NCI-H2171 treated with DMSO at 0.1 percent for 48 hours (cell line): ENCODE data around the gene KSR1.
"Not testable (repeated sequence)": the region's sequence is repeated elsewhere in the genome, so short reads cannot be mapped to it uniquely, and the experiment has no call there.

ENCODE experiments used
- DNase-seq: peaks from one replicate; lab custom pipeline; 2025; lab: John Stamatoyannopoulos, UW

Gene KSR1

GRCh38 chr17:27660436-27660835, 204.2 kb downstream of the KSR1 start:
- DNase-seq: no peak

DNA sequence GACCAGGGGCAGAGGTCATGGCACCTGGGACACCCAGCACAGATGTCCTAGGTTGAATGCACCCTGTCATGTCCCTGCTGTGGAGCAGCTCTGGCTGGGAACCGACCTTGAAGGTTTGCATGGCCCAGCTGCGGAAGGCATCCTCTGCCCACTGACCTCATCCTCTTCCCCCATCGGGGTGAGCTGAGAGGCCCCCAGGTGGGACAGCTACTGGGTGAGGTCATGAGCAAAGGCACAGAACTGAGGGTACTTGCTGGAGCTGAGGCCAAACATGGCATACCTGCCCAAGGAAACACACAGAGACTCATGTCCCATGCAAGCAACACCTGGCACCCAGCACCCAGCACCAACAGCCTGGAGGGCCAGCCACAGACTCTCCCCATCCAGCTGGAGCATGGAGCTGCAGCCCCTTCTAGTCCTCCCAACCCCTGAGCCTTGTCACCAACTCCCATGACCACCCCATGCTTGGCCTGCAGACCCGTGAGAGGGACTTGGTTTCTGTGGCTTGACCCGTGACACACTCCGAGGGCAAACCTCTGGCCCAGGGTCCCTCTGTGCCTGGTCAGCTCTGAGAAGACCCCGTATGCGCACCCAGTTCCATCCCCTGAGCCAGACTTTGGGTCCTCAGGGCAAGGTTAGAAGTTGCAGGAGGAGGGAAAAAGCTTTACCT, 207.8 kb downstream of the KSR1 start:
- no peak for DNase-seq

DNA sequence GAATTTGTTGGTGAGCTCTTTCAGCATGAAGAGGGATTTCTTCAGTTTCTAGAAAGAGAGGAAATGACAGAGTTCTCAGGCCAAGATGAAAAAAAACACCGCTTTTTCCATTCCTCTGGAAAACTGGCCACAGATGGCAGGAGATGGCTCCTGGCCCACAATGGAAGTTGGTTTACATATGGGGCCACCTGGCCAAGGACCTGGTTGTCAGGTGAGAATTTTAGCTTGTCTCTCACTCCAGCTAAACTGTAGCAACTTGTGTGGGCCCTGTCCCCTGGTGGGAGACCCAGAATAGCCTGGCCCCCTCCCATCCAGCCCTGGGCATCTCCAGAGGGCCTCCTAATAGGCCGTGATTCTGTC, 208.3 kb downstream of the KSR1 start:
- no peak for DNase-seq

GRCh38 chr17:27665549-27665948, 209.3 kb downstream of the KSR1 start:
- DNase-seq: no peak

- DNase-seq: not testable (repeated sequence)
These were observed 210.0 kb downstream of the KSR1 start for GRCh38 chr17:27666270-27666669.

DNA sequence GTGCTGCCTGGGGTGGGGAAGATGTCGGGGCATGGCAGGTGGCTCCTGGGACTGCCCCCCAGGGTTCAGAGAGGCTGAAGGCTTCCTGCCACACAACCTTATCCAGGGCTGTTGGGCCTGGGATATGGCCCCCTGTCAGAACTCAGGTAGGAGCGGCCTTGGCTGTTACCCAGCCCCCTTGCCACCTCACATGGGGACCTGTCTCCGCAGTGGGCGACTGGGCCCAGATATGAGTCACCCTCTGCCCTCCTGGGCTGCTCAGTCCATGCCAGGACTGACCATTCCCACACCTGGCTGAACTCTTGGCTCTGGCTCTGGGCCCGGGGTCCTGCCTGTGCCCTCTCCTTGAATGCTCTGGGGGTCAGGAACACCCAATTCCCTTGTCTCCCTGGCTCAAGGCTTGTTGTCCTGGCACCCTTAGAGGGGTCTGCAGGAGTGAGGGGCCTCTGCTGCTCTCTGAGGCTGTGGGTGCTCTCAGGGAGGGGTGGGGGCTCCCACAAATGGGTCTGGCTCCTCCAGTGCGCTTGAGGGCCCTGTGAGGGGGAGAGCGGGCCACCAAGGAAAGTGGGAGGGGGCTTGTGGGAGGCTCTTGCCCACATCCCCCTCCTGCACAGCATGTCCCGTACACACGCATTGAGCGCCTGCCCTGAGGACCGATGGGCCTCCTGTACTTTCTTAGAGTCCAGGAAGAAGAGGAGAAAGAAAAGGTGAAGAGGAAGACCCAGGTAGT, 210.7 kb downstream of the KSR1 start:
- DNase-seq: no peak

GRCh38 chr17:27667656-27668487, 211.6 kb downstream of the KSR1 start:
- no peak for DNase-seq

GRCh38 chr17:27668488-27668823, 212.2 kb downstream of the KSR1 start:
- DNase-seq: no peak

- no peak for DNase-seq
These were observed 212.9 kb downstream of the KSR1 start for GRCh38 chr17:27669136-27669535.

GRCh38 chr17:27669850-27670249, 213.6 kb downstream of the KSR1 start:
- no peak for DNase-seq

DNA sequence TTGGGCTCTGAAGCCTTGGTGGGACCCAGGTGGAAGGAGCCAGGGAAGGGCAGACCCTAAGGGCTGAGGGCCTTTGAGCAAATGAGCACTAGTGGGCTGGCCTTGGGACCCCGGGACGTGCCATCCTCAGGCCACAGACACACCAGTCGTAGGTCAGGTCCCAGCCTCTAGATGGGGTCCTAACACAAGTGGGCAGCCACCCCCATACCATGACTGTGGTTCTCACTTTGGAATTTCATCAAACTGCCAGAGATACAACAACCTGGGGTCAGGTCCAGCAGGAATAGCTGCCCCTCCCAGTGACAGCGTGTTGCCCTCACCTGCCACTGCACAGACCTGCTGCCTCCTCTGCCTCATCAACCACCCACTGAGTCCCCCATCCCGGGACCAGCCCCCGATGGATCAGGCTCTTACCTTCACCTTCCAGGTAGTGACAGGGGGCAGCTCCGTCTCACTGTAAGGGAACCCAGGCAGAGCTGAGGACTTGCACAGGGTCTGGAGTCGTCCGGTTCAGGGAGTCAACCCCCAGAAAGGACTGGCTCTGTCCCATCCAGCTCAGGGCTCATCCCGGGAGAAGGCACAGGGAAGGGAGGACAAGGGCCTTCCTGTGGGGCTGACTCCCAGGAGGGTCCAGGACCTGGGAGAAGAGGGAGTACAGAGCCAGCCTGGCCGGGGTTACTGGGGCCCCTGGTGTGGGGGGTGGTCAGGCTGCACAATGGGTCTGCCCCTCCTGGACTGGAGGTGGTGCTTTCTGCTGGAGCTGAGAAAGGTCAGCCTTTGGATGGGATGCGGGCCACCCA, 214.7 kb downstream of the KSR1 start:
- DNase-seq: no peak

- DNase-seq: no peak
These were observed 215.3 kb downstream of the KSR1 start for GRCh38 chr17:27671591-27671910.

GRCh38 chr17:27671977-27672480, 215.8 kb downstream of the KSR1 start:
- DNase-seq: not testable (repeated sequence)

- no peak for DNase-seq
These were observed 218.1 kb downstream of the KSR1 start for GRCh38 chr17:27674335-27674734.
